Neural cell (in vitro differentiated cells): ENCODE results near the gene AGPAT3.

Source experiments
- CTCF ChIP-seq: fragments of 450-650 bp; IDR thresholded peaks from 2 replicates; pipeline ENCODE4 v1.5.1; 2014; ENCODE audit warnings: antibody characterized with exemption, mild to moderate bottlenecking, moderate library complexity; ENCODE audit not compliant: poor library complexity, severe bottlenecking
- EP300 ChIP-seq: fragments of 450-650 bp; conservative IDR thresholded peaks from 2 replicates; pipeline ENCODE4 v1.6.1; 2014; ENCODE audit warnings: antibody characterized with exemption, mild to moderate bottlenecking, moderate library complexity; ENCODE audit not compliant: poor library complexity, severe bottlenecking
- EZH2 ChIP-seq: fragments of 200-600, 300-800 bp; shearing (Covaris generic), sonication (generic); IDR thresholded peaks from 2 replicates; pipeline ENCODE4 v1.6.1; 2014; ENCODE audit warnings: antibody characterized with exemption, low read length, borderline replicate concordance, mild to moderate bottlenecking; ENCODE audit not compliant: insufficient read depth, poor library complexity, severe bottlenecking

- TF ChIP-seq CTCF (no peak), EZH2 (no peak), EP300 (no peak)
These were observed 14.5 kb downstream of the AGPAT3 start for GRCh38 chr21:43879348-43880110.
